ENCODE results near the gene TRAF7.

Gene TRAF7

DNA sequence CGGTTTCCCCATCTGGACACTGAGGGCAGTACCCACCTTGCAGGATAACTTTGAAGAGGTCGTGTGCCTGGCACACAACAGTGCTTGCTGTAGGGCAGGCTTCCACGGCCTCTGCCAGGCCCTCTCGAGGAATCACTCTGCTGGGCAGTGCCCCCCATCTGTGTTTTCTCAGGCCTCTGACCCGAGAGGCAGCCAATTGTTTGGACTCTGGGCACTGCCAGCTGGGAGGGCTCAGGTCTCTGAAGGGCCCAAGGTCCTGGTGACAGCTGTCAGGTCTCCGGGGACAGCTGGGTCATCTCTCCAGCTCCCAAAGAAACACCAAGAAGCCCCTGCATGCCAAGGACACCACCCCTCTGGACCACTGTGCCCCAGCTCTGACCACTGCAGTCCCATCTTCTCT is 8.2 kb upstream of the TRAF7 start:
- DNase-seq (ENCODE audit: low read depth in 2 of 3, low spot score in 1 of 3), result no peak

DNA sequence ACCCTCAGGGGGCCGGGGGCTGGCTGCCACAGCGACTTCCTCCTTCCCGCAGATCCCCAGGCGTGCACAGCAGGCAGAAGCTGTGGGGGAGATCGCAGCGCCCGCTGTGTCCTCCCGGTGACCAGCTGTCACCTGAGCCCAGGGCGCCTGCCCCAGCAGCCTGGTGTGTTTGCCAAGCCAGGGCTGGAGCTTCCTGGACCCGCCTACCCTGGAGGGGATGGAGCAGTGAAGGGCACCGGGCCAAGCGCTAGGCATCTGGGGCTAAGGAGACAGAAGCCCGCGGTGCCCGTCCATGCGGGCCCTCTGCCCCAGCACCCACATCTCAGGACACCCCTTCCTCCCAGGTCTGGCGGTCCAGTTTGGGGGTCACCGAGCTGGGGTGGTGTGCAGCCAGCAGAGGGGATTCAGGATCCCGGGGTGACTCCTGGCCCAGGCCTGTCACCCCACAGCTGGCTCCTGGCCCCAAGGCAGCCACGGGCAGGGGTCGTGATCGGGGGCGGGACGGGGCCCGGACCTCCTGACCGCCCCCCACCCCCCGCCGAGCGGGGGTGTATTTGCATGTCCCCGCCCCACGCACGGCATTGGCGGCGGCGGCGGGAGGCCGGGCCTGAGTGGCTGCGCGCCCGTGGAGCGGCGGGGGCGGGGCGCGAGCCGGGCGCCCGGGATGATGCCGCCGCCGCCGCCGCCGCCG is 7.5 kb upstream of the TRAF7 start, which contains the start of gene RAB26:
Gene RAB26, plus strand, starts transcription at position 645 of the 691 bp plus-strand sequence. CDS start 159 bp downstream, outside the sequence.
- no peak for DNase-seq (ENCODE audit: low read depth in 2 of 3, low spot score in 1 of 3)

DNA sequence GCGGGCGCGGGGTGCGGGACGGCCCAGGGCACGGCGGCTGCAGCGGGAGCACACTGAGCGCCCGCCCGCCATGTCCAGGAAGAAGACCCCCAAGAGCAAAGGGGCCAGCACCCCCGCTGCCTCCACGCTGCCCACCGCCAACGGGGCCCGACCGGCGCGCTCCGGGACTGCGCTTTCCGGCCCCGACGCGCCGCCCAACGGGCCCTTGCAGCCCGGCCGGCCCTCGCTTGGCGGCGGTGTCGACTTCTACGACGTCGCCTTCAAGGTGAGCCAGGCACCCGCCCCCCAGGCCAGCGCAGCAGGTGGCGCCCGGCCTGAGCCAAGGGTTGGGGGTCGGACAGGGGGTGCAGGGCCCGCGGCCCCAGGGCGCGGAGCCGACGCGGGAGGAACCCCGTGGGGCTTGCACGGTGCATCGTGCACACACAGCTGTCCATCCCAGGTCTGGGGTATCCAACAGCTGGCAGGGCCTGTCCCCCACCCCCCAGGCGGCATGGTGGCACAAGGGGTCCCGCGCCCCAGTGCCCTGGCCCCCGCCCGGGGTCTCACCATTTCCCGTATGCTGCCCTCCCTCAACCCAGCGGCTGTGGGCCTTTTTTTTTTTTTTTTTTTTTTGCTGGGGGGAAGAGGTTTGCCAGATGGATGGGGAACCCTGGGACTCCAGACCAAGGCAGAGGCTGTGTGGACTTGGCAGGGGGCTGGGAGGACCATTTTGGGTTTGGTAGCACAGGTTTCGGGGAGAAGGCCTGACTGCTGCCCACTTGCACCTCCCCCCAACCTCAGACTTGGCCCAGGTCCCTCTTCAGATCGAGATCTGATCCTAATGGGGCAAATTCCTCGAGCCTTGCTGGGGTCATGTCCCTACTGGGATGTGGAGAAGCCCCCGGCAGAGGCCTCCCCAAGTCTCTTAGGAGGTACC is 6.6 kb upstream of the TRAF7 start:
- DNase-seq (ENCODE audit: low read depth in 2 of 3, low spot score in 1 of 3), result no peak

DNA sequence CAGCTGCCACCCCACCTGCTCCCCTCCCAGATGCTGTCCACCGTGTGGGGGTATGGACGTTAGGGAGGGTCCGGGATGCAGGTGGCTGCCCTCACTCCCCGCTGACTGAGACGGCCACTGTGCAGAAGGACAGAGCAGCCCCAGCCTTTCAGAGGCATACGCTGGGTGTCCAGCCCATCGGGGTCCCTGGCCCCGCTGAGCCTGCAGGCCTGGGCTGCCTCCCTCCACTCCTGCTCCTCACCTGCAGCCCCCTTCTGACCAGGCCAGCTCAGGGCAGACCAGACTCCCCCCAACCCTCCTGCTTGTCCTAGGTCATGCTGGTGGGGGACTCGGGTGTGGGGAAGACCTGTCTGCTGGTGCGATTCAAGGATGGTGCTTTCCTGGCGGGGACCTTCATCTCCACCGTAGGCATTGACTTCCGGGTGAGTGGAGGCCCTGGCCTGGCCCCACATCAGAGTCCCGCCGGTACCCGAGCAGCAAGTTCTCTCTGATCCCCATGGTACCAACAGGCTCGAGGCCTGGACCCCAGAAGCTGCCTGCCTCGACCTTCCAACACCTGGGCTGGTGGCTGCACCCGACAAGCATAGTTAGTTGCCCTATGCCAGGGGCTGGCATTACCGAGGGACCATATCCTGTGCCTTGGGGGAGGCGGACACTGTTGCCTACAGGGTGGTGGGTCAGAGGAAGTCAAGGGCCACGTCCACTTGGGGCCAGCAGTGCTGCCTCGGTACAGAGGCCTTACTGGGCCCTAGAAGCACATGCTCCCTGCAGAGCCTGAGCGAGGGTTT is 5.8 kb upstream of the TRAF7 start:
- no peak for DNase-seq (ENCODE audit: low read depth in 2 of 3, low spot score in 1 of 3)

DNA sequence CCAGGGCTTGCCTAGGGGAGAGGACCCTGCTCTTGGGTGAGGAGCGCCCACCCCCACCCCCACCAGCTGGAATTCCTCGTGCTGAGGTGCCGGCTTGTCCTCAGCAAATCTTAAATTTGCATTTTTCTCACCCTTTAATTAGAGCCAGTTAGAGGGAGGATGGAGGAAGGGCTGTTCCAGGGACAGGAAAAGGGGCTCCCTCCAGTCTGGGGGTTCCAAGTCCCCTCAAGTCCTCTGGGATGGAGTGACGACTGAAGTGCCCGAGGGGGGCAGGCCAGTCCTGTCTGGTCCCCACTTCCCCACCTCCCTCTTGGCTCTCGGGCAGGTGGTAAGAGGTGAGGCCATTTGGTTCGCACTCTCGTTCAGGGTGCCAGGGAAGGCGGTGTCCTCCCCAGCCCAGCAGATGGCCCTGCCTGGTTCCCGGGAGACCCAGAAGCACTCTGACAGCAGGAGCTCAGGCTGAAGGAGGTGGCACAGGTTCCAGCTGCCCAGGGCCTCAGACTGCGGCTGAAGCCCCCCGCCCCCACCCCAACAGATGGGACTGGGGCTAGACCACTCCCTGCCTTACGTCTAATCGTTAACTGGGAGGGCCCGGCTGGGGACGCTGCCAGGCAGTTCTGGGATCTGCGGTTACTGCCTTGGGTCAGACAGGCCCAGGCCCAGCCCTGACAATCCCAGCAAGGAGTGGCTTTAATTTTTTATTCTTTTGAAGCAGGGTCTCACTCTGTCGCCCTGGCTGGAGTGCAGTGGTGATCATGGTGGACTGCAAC is 5.0 kb upstream of the TRAF7 start:
- DNase-seq (ENCODE audit: low read depth in 2 of 3, low spot score in 1 of 3), result no peak

DNA sequence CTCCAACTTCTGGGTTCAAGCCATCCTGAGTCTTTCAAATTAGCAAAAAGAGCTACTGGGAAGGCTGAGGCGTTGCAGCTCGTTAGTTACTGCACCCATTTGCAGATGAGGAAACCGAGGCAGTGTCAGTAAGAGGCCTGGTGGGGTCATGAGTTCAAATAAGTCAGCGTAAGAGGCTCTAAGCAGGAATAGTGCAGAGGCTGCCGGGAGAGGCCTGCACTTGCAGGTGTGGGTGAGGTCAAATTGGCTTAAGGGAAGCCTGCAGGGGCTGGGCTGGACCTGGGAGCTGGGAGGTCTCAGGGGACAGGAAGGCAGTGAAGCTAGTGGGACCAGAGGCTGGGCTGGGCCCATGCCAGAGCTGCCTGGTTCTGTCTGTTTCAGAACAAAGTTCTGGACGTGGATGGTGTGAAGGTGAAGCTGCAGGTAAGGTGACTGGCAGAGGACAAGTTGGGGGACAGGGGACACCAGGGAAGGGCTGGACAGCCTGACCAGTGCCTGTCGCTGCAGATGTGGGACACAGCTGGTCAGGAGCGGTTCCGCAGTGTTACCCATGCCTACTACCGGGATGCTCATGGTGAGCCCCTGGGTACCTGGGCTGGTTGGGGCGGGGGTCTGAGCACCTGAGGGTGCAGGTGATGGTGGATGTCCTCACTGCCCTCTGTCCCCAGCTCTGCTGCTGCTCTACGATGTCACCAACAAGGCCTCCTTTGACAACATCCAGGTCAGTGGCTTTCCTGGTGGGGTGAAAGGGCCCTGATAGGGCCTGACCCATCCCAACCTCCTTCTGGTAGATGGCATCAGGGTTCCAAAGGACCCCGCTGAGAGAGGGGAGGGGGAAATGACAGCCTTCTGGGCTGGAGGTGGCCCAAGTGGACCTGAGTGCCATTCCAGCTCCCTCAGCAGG is 4.1 kb upstream of the TRAF7 start:
- DNase-seq (ENCODE audit: low read depth in 2 of 3, low spot score in 1 of 3), result no peak

DNA sequence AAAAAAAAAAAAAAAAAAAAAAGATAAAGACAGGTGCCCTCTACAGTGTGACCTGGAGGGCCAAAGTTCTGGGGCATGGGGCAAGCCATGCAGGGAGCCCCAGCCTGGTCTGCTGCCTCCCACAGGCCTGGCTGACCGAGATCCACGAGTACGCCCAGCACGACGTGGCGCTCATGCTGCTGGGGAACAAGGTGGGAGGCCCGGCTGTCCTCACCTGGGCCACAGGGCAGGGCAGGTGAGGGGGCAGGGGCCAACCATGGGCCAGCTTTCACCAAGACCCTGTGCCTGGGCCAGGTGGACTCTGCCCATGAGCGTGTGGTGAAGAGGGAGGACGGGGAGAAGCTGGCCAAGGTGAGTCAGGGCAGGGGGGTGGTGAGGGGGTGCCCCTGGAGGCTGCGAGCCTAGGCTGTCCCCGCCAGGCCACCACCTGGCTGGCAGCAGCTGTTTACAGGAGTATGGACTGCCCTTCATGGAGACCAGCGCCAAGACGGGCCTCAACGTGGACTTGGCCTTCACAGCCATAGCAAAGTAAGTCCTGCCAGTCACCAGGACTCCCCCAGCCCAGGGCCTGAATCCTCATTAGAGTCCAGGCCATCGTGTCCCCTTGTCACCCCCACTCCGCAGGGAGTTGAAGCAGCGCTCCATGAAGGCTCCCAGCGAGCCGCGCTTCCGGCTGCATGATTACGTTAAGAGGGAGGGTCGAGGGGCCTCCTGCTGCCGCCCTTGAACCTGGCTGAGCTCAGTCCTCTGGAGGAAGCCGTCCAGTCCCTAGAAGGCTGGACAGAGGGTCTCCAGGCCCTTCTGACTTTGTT is 2.7 kb upstream of the TRAF7 start:
- no peak for DNase-seq (ENCODE audit: low read depth in 2 of 3, low spot score in 1 of 3)

DNA sequence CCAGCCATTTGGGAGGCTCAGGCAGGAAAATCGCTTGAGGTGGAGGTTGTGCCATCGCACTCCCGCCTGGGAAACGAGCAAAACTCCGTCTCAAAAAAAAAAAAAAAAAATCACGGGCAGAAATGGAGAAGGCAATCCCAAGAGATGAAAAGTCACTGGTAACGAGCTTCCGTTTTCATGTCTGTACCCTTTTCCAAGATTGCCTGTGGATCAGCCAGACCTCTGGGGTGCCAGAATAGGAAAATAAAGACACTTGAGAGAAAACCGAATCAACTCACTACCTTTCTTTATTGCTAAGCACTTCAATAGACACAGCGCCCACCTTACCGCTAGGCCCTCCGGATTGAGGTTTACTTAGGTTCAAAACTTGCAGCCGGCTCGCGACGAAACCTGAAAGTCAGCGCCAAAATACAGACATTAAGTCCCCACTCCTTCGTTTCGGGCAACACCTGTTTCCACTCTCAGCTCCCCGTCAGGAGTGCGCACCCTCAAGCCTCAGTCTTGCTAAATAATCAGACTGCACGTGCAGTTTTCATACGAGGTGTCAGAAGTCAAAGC is 970 bp upstream of the TRAF7 start:
- DNase-seq (ENCODE audit: low read depth in 2 of 3, low spot score in 1 of 3), result peak in 1 of 3 donors; percentile 20

DNA sequence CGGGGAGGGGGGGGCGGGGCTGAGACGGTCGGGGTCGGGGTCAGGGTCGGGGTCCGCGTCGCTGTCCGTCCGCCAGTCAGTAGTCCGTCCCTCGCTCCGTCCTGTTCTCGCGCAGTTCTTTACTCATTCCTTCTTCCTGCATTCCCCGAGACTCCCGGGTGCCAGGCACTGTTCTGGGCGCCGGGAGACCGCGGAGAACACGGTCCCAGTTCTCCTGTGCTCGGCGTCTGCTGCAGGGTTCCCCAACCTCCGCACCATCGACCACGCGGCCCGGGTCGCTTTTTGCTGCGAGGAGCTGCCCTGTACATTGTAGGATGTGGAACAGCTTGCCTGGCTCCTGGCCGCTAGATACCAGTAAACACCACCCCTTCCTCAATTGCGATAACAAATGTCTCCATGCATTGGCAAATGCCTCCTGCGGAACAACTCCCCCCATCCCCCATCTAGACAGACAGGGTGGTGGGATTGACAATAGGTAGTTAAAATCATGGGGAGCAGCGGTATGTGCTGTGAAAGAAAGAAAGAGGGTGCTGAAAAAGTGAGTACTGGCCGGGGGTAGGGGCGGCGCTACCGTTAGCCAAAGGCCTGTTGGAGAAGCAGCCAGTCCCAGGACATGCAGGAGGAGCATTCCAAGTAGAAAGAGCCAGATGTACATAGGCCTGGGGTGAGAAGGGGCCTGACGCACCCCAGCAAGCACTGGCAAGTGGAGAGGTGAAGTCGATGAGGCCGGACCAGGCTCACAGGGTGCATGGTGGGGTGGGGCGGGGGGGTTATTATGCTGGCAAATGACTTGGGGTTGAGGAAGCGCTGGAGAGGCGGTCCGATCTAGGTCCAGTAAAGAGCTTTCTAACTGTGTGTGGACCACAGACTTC is 631 bp downstream of the TRAF7 start:
- no peak for DNase-seq (ENCODE audit: low read depth in 2 of 3, low spot score in 1 of 3)

DNA sequence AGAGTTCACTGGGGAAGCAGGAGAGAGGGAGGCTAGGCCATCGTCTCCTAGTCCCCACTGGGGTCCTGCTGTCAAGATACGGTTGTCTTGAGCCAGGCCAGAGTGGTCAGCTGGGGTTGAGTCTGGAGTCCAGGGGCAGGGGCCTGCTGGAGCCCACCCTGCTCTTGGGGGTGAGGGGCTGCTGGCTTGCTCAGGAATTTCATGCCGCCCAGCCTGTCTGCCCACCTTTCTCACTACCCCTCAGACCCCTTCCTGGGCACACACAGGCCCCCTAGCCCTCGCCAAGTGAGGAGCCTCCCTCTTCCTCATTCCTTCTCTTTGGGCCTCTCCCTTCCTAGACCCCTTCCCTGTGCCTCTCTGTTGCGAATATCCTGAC is 1.3 kb downstream of the TRAF7 start:
- no peak for DNase-seq (ENCODE audit: low read depth in 2 of 3, low spot score in 1 of 3)

DNA sequence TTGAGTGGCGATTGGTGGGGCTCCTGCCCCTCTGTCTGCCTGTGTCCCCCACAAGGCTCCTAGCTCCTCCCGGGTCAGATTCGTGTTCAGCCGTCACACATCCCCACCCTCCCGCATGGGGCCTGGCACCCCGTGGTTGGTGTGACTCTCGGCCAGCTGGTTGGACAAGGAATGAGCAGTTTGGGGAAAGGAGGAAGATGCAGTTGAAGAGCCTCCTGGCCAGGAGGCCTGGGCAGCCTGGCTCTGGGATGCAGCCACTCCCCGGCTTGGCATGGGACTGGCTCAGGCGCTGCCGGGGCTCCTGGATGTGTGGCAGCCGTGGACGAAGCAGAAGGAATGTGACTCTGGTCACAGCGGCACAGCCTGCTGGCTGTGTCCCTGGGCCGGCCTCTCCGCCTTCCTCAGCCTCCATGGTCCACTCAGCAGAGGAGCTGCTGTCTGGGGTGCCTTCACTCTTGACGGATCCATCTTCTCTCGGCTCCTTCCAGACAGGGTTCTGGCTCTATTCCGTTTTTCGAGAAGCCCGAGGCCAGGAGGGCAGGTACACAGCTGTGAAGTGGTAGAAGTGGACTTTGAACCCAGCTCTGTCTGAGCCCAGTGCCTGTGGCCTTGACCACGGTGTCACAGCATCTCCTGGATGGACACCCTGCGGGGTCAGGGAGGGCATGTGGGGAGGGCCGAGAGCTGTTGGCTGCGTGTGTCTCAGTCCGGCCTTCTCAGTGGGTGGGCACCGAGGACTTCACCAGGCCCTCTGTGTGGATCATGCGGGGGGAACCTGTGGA is 2.1 kb downstream of the TRAF7 start:
- no peak for DNase-seq (ENCODE audit: low read depth in 2 of 3, low spot score in 1 of 3)

DNA sequence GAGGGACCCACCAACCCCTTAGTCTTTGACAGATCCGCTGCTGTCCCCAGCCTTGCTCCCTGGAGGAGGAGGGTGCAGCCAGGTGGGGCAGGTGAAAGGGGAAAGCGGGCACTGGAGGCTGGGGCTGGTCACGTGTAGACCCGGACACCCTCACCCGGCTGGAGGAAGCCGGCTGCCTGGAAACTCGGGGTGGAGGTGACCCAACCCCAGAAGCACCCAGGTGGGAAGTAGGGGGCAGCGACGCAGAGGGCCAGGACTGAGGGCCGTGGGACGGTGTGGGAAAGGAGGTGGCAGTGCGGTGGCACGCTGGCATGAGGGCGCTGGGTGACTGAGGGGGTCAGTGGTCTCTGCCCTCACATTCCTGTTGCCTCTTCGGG is 2.7 kb downstream of the TRAF7 start:
- no peak for DNase-seq (ENCODE audit: low read depth in 2 of 3, low spot score in 1 of 3)

DNA sequence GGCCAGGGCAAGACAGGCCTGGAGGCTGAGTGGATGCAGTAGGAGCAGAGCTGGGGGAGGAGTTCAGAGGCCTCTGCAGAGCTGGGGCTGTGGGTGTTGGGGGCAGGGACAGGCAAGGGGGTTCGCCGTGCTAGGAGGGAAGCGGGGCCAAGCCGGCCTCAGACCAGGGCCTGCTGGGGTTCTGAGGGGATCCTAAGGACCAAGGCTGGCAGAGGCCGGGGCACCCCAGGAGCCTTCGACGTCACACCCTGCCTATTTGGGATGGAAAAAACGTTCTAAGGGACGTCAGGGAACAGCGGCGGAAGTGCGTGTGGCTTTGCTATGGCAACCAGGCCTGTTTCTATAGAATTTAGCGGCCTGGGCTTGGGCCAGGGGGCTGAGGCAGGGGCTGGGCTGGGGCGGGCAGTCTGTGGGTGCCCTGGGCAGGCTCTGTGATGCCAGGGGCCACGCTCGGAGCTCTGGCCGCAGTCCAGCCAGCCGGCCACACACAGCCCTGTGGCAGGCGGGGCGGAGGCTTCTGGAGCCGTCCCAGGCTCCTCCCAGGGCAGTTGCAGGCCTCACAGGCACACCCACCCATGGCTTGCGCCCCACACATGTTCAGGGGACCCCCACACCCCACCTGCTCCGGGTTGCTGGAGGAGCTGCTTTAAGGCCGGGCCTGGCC is 3.7 kb downstream of the TRAF7 start:
- DNase-seq (ENCODE audit: low read depth in 2 of 3, low spot score in 1 of 3), result no peak

DNA sequence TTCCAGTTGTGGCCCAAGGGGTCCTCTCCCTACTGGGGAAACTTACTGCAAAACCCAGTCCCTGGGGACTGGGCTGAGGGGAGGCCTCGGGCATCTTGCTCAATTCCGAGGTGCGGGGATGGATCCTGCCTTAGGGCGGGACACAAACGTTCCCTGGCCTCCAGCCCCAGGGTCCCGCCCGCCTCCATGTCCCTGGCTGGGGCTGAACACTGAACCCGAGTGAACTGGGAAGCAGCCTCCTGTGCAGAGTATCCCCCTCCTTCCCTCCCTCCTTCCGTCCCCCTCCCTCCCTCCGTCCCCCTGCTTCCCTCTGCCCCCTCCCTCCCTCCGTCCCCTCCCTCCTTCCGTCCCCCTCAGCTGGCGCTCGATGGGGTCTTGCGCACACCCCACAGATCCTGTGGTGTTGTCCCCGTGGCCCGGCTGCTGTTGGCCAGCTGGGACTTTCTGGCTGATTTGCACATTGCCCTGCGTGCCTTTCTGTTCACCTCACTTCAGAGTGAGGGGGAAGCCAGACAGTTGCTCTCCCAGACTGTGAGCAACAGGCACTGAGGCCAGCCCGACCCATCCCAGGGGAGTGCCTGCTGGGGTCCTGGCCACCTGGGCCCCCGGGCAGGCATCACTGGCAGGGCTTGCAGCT is 5.5 kb downstream of the TRAF7 start:
- no peak for DNase-seq (ENCODE audit: low read depth in 2 of 3, low spot score in 1 of 3)

DNA sequence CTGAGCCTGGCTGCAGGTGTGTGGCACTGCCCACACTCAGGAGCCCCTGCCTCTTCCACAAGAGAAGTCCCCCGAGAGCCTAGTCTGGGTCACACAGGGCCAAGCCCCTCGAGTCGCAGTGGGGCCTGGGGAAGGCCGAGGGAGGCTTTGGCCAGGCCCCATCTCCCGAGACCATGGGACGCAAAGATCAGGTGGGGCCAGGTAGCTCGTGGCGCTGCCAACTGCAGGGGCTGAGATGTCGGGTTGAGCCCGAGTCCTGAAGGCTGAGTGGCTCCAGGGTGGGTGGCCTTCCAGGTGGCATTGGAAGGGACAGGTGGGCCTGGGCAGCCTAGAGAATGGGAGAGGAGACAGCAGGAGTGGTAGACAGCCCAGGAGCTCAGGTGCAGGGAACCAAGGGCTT is 6.3 kb downstream of the TRAF7 start:
- DNase-seq (ENCODE audit: low read depth in 2 of 3, low spot score in 1 of 3), result no peak

DNA sequence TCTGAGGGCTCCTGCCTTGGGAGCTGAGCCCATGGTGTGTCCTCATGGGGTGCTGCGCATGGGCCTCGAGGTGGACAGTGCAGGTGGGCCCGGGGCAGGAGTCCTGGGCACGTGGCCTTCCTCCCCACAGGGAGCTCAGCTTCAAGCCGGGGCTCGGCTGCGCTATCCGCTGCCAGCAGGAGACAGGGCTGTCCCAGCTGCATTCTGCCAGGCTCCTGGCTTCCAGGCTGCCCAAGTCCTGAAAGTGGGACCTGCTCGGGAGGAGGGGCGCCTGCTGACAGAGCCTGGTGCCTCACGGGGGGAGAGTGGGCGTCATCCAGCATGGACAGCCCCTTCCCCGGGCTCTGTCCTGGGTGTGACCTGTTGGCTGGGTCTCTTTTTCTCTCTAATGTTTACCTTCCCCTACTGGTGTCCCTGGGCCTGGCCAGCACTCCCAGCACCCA is 7.1 kb downstream of the TRAF7 start:
- no peak for DNase-seq (ENCODE audit: low read depth in 2 of 3, low spot score in 1 of 3)
